HCEC 1CT (cell line): Measurements from ENCODE around the gene RRAGB.
"Not testable (repeated sequence)": the region's sequence is repeated elsewhere in the genome, so short reads cannot be mapped to it uniquely, and the experiment has no call there.

Source experiments
- DNase-seq: peaks from one replicate; pipeline ENCODE4 v3.0.0-alpha.2; 2017

The RRAGB gene

GRCh38 chrX:55774419-55774818 lies 56.9 kb downstream of the RRAGB start:
- not testable (repeated sequence) for DNase-seq

DNA sequence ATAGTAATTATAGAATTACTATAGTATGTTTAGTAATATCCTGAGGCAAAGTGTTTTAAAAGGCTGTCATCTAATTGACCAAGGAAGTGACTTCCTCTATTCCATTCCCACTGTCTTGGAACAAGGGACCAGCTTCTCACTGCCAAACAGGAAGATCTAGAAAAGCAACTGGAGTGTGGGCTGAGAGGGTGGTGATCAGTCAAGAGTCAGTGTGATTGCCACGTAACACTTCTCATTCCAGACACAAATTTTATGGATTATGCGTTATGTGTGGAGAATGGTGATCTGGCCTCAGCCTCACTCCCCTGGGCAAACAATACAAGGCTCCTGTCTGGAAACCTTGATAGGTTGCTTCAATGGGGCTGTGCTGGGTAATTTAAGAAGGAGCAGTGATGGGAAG lies 60.0 kb downstream of the RRAGB start:
- DNase-seq, result no peak

DNA sequence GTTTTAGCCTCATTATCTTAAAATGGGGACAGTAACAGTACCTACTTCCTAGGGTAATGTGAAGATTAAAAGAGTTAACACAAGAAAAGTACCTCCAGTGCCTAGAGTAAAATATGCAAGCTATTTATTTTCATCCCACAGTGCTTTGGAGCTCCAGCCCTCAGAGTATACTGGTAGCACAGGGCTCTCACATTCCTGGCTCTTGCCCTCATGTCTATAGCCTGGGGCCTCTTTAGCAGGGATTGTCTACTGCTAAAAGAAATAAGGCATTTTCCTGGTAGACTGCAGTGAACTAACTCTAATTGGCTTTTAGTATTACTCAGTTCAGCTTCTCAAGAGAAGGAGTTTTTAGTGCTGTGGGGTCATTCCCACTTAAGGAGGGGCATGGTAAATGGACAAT lies 60.8 kb downstream of the RRAGB start:
- DNase-seq, result no peak

GRCh38 chrX:55783723-55784122 lies 66.2 kb downstream of the RRAGB start:
- no peak for DNase-seq

DNA sequence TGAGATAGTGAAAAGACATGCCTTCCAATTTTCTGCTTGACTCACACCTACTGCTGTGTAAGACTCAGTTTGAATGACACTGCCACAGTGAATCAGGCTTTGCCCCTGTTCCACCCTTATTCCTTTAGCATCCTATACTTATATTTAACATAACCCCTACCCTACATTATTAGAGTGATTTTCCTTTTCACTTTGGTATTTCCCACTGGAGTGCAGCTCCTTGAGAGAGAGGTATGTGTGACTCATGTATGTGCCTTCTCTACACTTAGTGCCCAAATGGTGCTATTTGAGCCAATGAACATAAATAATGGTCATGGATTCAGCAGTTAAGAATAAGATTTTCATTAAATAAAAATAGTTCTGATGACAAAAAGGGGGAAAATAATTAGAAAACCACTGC lies 69.5 kb downstream of the RRAGB start:
- no peak for DNase-seq

DNA sequence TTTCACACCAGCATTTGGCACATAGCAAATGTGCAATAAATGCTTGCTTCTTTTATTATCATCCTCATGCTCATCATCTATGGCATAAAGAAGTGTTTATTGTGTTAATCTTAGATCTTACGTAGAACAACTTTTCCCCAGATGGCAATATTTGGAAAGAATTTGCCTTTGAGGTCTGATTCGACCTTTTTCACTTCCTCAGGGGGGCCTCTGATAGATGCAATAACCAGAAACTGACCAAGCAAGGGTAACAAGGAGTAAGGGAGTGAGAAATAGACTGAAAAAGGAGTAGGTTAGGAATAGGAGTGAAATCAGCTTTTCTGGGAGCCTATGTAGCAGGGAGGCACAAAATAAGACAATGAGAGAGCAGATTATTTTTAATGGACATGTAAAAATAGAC lies 70.2 kb downstream of the RRAGB start:
- no peak for DNase-seq

DNA sequence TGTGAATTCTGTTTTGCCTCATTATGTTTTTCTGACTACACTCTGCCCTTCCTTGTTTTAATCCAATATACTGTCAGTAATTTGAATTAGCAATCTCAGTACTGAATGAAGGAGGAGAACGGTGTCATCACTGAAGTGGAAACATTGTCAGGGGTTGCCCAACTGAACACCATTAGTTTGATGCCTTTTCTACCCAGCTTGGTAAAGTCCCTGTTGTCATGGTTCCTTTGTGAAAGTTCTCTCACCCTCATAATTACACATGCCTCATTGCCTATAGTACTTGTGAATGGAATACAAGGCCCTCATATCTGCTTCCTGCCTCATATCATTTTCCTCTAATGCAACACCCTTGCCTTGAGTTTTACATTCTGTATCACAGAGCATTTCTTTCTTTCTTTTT lies 76.9 kb downstream of the RRAGB start:
- DNase-seq, result no peak

DNA sequence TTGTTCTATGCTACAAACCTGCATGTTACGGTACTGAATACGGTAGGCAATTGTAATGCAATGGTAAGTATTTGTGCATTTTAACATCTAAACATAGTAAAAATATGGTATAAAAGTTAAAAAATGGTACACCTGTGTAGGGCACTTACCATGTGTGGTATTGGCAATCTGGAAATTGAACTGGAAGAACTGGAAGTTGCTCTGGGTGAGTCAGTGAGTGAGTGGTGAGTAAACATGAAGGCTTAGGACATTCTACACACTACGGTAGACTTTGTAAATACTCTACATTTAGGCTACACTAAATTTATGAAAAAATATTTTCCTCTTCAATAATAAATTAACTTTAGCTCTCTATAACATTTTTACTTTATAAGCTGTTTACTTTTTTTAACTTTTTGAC lies 78.9 kb downstream of the RRAGB start:
- no peak for DNase-seq

DNA sequence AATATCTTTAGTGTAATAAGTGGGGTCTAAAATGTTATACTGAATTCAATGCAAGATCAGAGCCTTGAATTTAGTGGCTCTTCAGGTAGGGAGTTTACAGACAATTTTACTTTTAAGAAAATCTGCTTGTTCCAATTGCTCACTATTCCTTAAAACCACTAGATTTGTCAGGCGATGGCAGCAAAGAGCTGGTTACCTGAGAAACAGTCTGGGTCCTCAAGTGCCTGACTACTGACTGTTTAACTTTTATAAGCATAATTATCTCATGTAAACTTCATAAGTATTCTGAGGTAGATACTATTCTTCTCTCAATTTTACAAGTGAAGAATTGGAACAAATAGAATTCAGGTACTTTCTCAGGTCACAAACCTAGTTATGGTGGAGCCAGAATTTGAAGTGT lies 84.3 kb downstream of the RRAGB start:
- DNase-seq, result no peak
